CD4-positive, alpha-beta T cell treated with Interferon alpha-2 for 1 hour (primary cell): ENCODE data around the gene PRR35.
A peak's percentile ranks its signal among the peaks of the same experiment; 100 is the strongest.

Source experiments
- DNase-seq, 2 donors: peaks; one replicate each; pipeline ENCODE4 v3.0.0-alpha.2; 2020 to 2022

The PRR35 gene

GRCh38 chr16:565419-566330 lies 5.5 kb downstream of the PRR35 start:
- DNase-seq, result no peak

GRCh38 chr16:566475-567372 lies 6.5 kb downstream of the PRR35 start, which contains the start of gene NHLRC4:
Gene NHLRC4, plus strand, starts transcription at chr16:567005. Its CDS starts 1,043 bp downstream, at chr16:568048.
- peak; percentile 47 to 61 for DNase-seq

GRCh38 chr16:567373-568256 lies 7.4 kb downstream of the PRR35 start:
- no peak for DNase-seq

GRCh38 chr16:568401-569258 lies 8.4 kb downstream of the PRR35 start:
- no peak for DNase-seq

- peak; percentile 52 to 76 for DNase-seq
Measured at GRCh38 chr16:569445-570254, 9.5 kb downstream of the PRR35 start, which contains the start of gene PIGQ. Gene PIGQ, plus strand, starts transcription at chr16:569968. Its CDS starts 4,107 bp downstream, at chr16:574075.

GRCh38 chr16:572865-573650 lies 12.9 kb downstream of the PRR35 start:
- DNase-seq, result no peak

- DNase-seq, result no peak
Measured at GRCh38 chr16:574021-574760, 14.0 kb downstream of the PRR35 start.

GRCh38 chr16:575354-576196 lies 15.4 kb downstream of the PRR35 start:
- DNase-seq, result no peak

- no peak for DNase-seq
Measured at GRCh38 chr16:576197-576822, 16.1 kb downstream of the PRR35 start.

- no peak for DNase-seq
Measured at GRCh38 chr16:576823-577201, 16.6 kb downstream of the PRR35 start.

- DNase-seq, result no peak
Measured at GRCh38 chr16:577796-578195, 17.6 kb downstream of the PRR35 start.

- DNase-seq, result no peak
Measured at GRCh38 chr16:578232-578869, 18.2 kb downstream of the PRR35 start.

- DNase-seq, result peak; percentile 64 to 75
Measured at GRCh38 chr16:578870-579405, 18.7 kb downstream of the PRR35 start.

- DNase-seq, result no peak
Measured at GRCh38 chr16:580141-580945, 20.1 kb downstream of the PRR35 start.

GRCh38 chr16:580946-581498 lies 20.8 kb downstream of the PRR35 start:
- DNase-seq, result no peak
